K562 (cell line): ENCODE measurements around the gene STK26. TPM values are rescaled to one million over a fixed set of nuclear protein-coding genes. Genes with fewer than 3 reads are reported as not detected.
A peak's percentile ranks its signal among the peaks of the same experiment; 100 is the strongest.

Source experiments
- ATF3 ChIP-seq, 2 experiments: fragments of 450-650 bp in 1 of 2; sonication (generic) in 1 of 2; formaldehyde crosslinking in 1 of 2; IDR thresholded peaks in 1 of 2; conservative IDR thresholded peaks in 1 of 2; 2 replicates each; pipeline versions ENCODE4 v1.6.1 to v1.8.1; 2016 to 2023; ENCODE audit warnings: mild to moderate bottlenecking in 2 of 2, moderate library complexity in 2 of 2, inconsistent platforms in 1 of 2, missing genetic modification reagents in 1 of 2
- CTBP1 ChIP-seq: fragments of 450-650 bp; IDR thresholded peaks from 2 replicates; pipeline ENCODE4 v1.6.1; 2016; ENCODE audit warnings: borderline replicate concordance
- DMBX1 ChIP-seq: fragments of 250-450 bp; sonication (Bioruptor Pico); IDR thresholded peaks from 2 replicates; pipeline ENCODE4 v1.8.0; 2022; ENCODE audit warnings: inconsistent platforms, mild to moderate bottlenecking, moderate library complexity, borderline replicate concordance
- ERF ChIP-seq: fragments of 450-650 bp; formaldehyde crosslinking; IDR thresholded peaks from 2 replicates; pipeline ENCODE4 v1.4.0; 2020; ENCODE audit warnings: mild to moderate bottlenecking, mixed read lengths
- FOXA3 ChIP-seq, 2 experiments: fragments of 450-650 bp in 1 of 2; sonication (generic) in 1 of 2; formaldehyde crosslinking; IDR thresholded peaks in 1 of 2; conservative IDR thresholded peaks in 1 of 2; 2 replicates each; pipeline versions ENCODE4 v1.4.0 to v1.8.0; 2020 to 2022; ENCODE audit warnings: mild to moderate bottlenecking in 2 of 2, missing genetic modification reagents in 1 of 2
- MBD1 ChIP-seq: fragments of 250-450 bp; sonication (Bioruptor Pico); IDR thresholded peaks from 2 replicates; pipeline ENCODE4 v1.8.0; 2022; ENCODE audit warnings: inconsistent platforms
- NCOR1 ChIP-seq: fragments of 450-650 bp; IDR thresholded peaks from 2 replicates; pipeline ENCODE4 v1.6.1; 2016; ENCODE audit warnings: mild to moderate bottlenecking, moderate library complexity
- NR4A1 ChIP-seq, 2 experiments: fragments of 250-450 bp in 1 of 2; fragments of 450-650 bp in 1 of 2; sonication (Bioruptor Pico) in 1 of 2; IDR thresholded peaks; 2 replicates each; pipeline versions ENCODE4 v1.4.0 to v1.6.1; 2016 to 2020; ENCODE audit warnings: mild to moderate bottlenecking in 2 of 2, missing compliant biosample characterization in 1 of 2, missing genetic modification characterization in 1 of 2, moderate library complexity in 1 of 2
- PYGO2 ChIP-seq: fragments of 450-650 bp; IDR thresholded peaks from 2 replicates; pipeline ENCODE4 v1.6.1; 2016; ENCODE audit warnings: mild to moderate bottlenecking, missing genetic modification characterization, moderate library complexity, missing compliant biosample characterization
- THAP7 ChIP-seq: fragments of 250-450 bp; sonication (Bioruptor Pico); IDR thresholded peaks from 2 replicates; pipeline ENCODE4 v1.5.0; 2021
- YY1 ChIP-seq, 3 experiments: IDR thresholded peaks; 2 replicates each; pipeline ENCODE4 v1.6.1; 2011; ENCODE audit warnings: low read length in 2 of 3, mild to moderate bottlenecking in 2 of 3, moderate library complexity in 2 of 3, borderline replicate concordance in 1 of 3, control low read depth in 1 of 3, low read depth in 1 of 3; ENCODE audit not compliant: insufficient read depth in 3 of 3, insufficient replicate concordance in 2 of 3, control insufficient read depth in 1 of 3, insufficient read length in 1 of 3; ENCODE audit errors: extremely low read depth in 1 of 3
- ZFP36 ChIP-seq: fragments of 150-350 bp; IDR thresholded peaks from 2 replicates; pipeline ENCODE4 v1.6.1; 2018; ENCODE audit warnings: low read length, low read depth; ENCODE audit not compliant: partially characterized antibody
- ZFX ChIP-seq: sonication (generic); formaldehyde crosslinking; IDR thresholded peaks from 2 replicates; pipeline ENCODE4 v1.8.0; 2022; ENCODE audit warnings: mild to moderate bottlenecking, missing genetic modification reagents, moderate library complexity
- ZNF780A ChIP-seq: fragments of 250-450 bp; sonication (Bioruptor Pico); IDR thresholded peaks from 2 replicates; pipeline ENCODE4 v1.5.0; 2021; ENCODE audit warnings: mild to moderate bottlenecking
- polyA plus RNA-seq, 8 experiments: library from polyadenylated mRNA; depleted of rRNA in 4 of 8; stranded (reverse) in 5 of 8; unstranded in 3 of 8; fragments of >200 nt; fragmentation: Nextera tagmentation in 2 of 8; fragmentation: Illumina TruSeq in 1 of 8; extraction: Ambion mirVana in 2 of 8; extraction: Trizol in 1 of 8; gene quantifications; 2 replicates each; pipeline versions ENCODE4 v1.2.1 to v1.2.3, GENCODE V29; 2011 to 2014; ENCODE audit warnings: inconsistent platforms in 1 of 8, missing spikeins in 1 of 8
- total RNA-seq, 7 experiments: library from RNA; depleted of rRNA in 6 of 7; stranded (reverse); fragments of >200 nt in 6 of 7; fragmentation: Illumina TruSeq in 2 of 7; extraction: Trizol in 2 of 7; gene quantifications; 2 replicates each; pipeline versions ENCODE4 v1.2.1 to v1.2.3, GENCODE V29; 2011 to 2021; ENCODE audit warnings: low replicate concordance in 1 of 7
- TF ChIP-seq, protein P1 (sequence below): fragments of 150-350 bp; IDR thresholded peaks from 2 replicates; pipeline ENCODE4 v1.6.1; 2014; ENCODE audit warnings: low read depth, mild to moderate bottlenecking, low read length, borderline replicate concordance

The STK26 gene
- total and polyA plus RNA-seq, 9 of the 15 experiments (the other 6 are each of a cell fraction or from before 2014, with no cell fraction given), result 28.1 to 72.9 (median 50.1) TPM

- peak; percentile 91 for TF ChIP-seq ZFP36
- no peak for TF ChIP-seq THAP7
- TF ChIP-seq NR4A1 (CRISPR knock-in tag; IDR thresholded peaks at IDR 0.05), result no peak
- TF ChIP-seq NR4A1 (tag; IDR thresholded peaks at IDR 0.05), result no peak
- TF ChIP-seq DMBX1, result no peak
- no peak for TF ChIP-seq ZNF780A (CRISPR knock-in tag)
- no peak for TF ChIP-seq YY1 (IDR thresholded peaks at IDR 0.05; ENCODE audit: borderline replicate concordance in 1 of 3, control insufficient read depth in 1 of 3, extremely low read depth in 1 of 3, insufficient read depth in 3 of 3, insufficient read length in 1 of 3, insufficient replicate concordance in 2 of 3, low read depth in 1 of 3, low read length in 2 of 3)
- no peak for TF ChIP-seq MBD1
- peak in 1 of 2 experiments; percentile 82; a peak in 2 of 4 replicates for TF ChIP-seq FOXA3 (CRISPR knock-in tag; conservative IDR thresholded peaks at IDR 0.05 in 1 of 2, IDR thresholded peaks at IDR 0.05 in 1 of 2)
- TF ChIP-seq, protein P1, sequence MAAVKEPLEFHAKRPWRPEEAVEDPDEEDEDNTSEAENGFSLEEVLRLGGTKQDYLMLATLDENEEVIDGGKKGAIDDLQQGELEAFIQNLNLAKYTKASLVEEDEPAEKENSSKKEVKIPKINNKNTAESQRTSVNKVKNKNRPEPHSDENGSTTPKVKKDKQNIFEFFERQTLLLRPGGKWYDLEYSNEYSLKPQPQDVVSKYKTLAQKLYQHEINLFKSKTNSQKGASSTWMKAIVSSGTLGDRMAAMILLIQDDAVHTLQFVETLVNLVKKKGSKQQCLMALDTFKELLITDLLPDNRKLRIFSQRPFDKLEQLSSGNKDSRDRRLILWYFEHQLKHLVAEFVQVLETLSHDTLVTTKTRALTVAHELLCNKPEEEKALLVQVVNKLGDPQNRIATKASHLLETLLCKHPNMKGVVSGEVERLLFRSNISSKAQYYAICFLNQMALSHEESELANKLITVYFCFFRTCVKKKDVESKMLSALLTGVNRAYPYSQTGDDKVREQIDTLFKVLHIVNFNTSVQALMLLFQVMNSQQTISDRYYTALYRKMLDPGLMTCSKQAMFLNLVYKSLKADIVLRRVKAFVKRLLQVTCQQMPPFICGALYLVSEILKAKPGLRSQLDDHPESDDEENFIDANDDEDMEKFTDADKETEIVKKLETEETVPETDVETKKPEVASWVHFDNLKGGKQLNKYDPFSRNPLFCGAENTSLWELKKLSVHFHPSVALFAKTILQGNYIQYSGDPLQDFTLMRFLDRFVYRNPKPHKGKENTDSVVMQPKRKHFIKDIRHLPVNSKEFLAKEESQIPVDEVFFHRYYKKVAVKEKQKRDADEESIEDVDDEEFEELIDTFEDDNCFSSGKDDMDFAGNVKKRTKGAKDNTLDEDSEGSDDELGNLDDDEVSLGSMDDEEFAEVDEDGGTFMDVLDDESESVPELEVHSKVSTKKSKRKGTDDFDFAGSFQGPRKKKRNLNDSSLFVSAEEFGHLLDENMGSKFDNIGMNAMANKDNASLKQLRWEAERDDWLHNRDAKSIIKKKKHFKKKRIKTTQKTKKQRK, result no peak
- TF ChIP-seq ATF3 (IDR thresholded peaks at IDR 0.05), result no peak
- no peak for TF ChIP-seq ATF3 (CRISPR knock-in tag; conservative IDR thresholded peaks at IDR 0.05)
- peak; percentile 66 for TF ChIP-seq NCOR1
- TF ChIP-seq ZFX (CRISPR knock-in tag), result peak; percentile 22; the same call in 1 of the 2 replicates
- no peak for TF ChIP-seq PYGO2
- 0 out of 2 replicates have a peak, but pooled peaks have one; percentile 19 for TF ChIP-seq CTBP1
- no peak for TF ChIP-seq ERF (CRISPR knock-in tag)
Observed at GRCh38 chrX:132016628-132017430, 6.3 kb upstream of the STK26 start (continued).
